Kidney glomerular epithelial cell (primary cell): ENCODE results near the gene GLCE.
A peak's percentile ranks its signal among the peaks of the same experiment; 100 is the strongest.
"Not testable (repeated sequence)": the region's sequence is repeated elsewhere in the genome, so short reads cannot be mapped to it uniquely, and the experiment has no call there.

Experiments used
- DNase-seq: peaks from one replicate; lab custom pipeline; 2025; lab: John Stamatoyannopoulos, UW

Gene GLCE

DNA sequence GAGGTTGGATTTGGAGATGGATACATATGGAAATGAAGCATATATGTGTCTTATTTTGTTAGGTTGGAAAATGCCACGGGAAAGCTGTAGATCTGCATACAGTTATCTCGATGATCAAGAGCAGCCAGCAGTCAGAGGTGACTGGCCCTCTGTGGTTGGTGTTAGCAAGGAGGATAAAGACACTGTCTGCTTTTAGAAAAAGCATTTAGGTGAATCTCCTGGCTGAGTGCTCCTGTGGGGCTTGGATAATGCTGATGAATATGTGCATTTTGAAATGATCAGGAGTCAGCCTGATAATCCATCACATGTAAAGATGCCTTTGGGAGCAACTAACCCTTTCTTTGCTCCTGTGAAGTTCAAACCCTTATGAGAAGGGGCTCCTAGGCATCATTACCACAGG, 24.9 kb upstream of the GLCE start:
- no peak for DNase-seq

GRCh38 chr15:69138963-69139362, 21.5 kb upstream of the GLCE start:
- DNase-seq, result no peak

- DNase-seq, result no peak
Observed at GRCh38 chr15:69140306-69140705, 20.1 kb upstream of the GLCE start.

- DNase-seq, result no peak
Observed at GRCh38 chr15:69141286-69141701, 19.1 kb upstream of the GLCE start.

GRCh38 chr15:69141833-69142232, 18.6 kb upstream of the GLCE start:
- DNase-seq, result no peak

DNA sequence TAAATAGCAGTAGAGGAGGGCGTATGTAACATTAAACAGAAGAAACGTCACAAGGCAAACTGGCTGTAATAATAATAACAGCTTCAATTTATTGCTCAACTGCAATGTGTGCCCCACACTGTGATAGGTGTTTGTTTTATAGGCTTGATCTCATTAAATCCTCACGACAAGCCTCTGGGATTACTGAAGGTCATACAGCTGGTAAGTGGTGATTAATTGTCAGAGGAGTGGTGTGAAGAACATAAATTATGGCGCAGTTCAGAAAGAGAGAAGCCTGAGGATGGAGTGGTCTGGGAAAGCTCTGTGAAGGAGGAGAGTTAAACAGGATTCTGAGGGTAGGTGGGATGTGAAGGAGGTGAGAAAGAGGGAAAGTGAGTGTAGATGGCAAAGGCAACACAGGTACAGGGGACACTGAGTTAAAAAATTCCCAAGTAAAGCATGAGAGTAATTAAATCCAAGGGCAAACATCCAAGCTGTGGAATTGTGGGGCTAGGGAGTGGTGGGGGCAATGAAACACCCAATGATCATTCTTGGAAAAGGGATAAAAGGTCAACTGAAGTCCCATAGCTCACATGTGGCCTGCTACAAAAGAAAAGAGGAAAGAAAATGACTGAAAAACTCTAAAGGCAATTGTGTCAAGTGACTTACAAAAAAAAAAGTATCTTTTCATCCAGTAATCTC, 16.5 kb upstream of the GLCE start:
- no peak for DNase-seq

GRCh38 chr15:69144530-69144929, 15.9 kb upstream of the GLCE start:
- no peak for DNase-seq

DNA sequence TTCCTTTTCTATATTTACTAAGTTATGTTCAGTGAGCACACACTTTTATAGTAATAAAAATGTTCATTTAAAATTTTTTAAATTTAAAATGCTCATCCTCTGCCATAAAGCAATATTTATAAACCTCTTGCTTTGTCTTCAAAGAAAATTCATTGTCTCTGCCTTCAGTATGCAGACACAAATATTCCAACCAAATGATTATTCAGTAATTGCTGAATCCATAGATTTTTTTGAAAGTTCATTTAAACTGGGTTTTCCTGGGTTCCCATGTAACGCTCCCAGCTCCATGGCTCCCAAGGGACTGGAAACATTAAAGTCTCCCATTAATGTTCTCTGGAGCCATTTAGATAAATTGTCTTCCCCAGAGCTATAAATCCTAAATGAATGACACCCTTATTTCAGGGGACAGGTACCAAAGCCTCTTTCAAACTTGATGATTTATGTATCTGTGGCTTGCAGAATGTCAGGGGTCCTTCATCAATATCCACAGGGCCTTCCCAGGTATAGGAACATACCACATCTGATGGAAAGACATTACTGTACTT, 15.2 kb upstream of the GLCE start:
- no peak for DNase-seq

DNA sequence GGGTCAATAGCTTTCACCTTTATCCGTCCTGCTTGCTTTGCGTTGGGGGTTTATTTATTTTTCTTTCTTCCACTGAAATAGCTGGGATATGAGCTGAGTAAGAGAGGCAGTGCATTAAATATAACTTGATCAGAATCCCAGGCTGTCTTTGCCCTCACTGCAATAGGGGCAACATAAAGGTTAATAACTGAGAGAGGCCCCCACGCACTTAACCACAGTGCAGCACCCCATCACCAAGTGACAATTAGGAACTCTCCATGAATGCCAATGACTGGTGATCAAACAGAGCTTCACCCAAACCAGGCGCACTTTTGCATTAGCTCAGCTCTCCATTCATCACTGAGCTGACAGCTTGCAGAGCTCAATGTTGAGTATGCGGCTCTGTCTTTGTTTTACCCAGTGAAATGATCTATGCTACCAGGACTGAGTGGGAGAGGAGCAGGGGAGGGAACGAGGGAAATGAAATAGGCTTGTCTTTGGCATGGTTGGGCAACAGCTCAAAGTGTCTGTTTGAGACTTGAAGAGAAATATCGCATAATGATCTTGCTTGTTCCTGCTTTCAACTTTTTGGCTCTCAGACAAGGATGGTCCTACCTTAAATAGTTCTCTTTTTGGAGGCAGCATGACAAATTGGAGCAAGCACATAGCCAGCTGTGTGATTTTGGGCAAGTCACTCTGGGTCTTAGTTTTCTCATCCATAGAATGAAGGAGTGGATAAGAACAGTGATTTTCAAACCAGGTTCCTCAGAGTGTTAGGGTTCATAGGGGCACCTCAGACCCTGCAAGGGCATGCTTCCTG, 14.5 kb upstream of the GLCE start:
- DNase-seq, result peak; percentile 76

DNA sequence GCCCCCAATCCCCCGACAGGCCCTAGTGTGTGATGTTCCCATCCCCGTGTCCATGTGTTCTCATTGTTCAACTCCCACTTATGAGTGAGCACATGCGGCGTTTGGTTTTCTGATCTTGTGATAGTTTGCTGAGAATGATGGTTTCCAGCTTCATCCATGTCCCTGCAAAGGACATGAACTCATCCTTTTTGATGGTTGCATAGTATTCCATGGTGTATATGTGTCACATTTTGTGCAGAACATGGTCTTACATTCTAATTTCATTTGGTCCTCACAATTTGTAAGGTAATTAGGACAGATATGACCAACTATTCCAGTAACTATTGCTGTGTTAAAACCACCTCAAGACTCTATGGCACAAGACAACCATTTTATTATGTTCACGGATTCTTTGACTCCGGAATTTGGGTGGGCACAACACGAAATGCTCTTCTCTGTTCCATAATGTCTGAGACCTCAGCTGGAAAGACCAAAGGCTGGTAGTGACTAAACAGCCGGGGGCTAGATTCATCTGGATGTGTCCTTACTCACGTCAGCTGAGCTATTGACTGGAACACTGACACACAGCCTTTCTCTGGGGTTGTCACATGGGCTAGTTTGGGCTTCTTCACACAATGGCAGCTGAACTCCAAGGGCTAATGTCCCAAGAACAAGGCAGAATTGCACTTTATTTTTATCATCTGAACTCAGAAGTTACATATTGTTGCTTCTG, 13.6 kb upstream of the GLCE start:
- DNase-seq, result no peak

GRCh38 chr15:69148465-69148864, 12.0 kb upstream of the GLCE start:
- DNase-seq, result no peak

DNA sequence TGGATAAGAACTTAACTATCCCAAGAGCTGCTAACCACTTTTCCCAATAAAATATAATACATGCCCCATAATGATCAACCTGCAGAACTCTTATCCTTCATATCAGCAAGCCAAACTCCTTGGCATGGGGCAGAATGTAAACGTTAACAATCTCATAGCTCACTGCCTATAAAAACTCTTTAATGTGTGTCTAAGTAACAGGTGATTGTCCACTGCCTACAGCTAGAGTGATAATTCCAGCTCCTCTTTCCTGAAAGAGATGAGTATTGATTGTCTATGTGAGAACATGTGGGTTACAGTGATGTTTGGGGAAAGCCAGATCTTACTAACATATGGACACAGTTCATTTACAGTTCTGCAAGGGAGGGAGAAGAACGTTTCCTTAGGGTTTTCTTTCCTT, 11.3 kb upstream of the GLCE start:
- DNase-seq, result no peak

DNA sequence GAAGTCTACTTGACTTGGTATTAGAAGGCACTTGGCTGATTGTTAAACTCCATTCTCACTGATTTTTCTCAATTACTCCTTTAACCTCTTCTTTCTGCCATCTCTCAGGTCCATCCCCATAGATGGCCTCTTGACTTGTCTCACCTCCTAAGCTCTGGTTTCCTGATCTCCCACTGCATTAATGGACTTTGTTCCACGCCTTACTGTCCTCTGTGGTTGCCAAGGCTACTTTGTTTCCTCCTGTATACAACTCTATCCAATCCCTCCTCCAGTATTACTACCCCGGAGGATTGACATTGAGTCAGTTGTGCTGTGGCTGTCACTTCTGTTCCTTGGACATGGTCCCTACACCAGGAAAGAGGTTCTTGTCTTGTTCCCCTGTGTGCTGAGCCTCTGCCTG, 10.6 kb upstream of the GLCE start:
- no peak for DNase-seq

DNA sequence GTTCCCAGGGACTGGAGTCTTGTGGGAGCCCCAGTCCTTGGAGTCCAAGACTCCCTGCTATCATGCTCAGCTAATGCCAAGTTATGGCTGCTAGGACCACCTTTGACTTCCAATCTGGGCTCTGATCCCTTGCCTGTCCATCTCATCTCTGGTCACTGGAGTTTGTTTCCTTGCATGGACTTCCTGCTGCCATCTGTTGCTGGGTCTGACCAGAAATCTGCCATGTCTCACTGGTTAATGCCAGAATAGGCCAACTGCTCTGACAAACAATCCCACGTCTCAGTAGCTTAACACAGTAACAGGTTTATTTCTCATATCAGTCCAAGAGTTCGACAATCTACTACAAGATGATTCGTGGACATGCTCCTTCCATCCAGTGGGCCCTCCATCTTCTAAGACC, 10.1 kb upstream of the GLCE start:
- no peak for DNase-seq

DNA sequence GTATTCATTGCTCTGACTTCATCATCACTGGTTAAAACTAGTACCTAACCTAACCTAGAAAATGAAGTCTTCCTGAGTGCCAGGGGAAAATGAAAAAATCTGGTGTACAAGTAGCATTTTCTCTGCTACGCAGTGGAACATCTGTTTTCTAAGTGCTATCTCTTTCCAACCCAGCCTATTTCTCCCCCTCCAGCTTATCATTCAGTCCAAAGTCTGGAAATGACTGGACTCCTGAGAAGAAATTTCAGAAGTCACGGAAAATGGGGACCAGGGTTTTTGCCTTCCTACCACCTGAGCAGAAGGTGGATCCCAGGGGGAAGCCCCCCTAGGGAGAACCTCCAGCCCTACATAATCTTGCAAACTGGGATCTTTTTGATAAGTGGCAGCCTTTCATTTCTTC, 9.6 kb upstream of the GLCE start:
- DNase-seq, result no peak

GRCh38 chr15:69153046-69153445, 7.4 kb upstream of the GLCE start:
- no peak for DNase-seq

GRCh38 chr15:69153587-69153986, 6.8 kb upstream of the GLCE start:
- not testable (repeated sequence) for DNase-seq

DNA sequence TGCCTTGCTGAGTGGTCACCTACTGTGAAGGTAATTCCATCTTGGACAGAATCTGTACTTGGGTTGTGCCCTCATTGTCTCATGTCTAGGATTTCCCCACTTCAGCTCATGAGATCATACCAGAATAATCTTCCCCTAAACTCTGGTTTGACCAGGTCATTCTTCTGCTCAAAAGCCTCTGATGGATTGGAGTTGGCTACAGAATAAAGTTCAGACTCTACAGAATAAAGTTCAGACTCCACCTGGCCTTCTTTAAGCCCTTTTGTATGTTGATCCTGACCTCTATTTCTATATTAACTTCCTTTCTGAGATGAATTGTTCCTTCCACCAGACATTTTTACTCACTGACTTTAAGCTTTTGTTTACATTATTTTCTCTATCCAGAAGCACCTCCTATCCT, 6.4 kb upstream of the GLCE start:
- DNase-seq, result no peak

- DNase-seq, result peak; percentile 14
Observed at GRCh38 chr15:69154684-69155083, 5.8 kb upstream of the GLCE start.

GRCh38 chr15:69156736-69157381, 3.6 kb upstream of the GLCE start:
- no peak for DNase-seq

GRCh38 chr15:69158201-69158842, 2.1 kb upstream of the GLCE start:
- no peak for DNase-seq

DNA sequence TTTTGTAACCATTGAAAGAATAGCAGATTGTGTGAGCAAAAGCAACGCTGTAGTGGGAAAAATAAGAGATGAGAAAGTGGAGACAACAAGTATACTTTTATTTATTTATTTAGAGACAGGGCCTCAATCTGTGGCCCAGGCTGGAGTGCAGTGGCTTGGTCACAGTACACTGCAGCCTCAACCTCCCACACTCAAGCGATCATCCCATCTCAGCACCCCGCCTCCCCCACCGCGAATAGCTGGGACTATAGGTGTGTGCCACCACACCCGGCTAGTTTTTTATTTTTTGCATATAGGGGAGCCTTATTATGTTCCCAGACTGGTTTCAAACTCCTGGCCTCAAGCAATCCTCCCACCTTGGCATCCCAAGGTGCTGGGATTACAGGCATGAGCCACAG, 1.6 kb upstream of the GLCE start:
- DNase-seq, result no peak
